HG03139 (cell line): ENCODE data around the gene TMEM126A.
"Not testable (repeated sequence)": the region's sequence is repeated elsewhere in the genome, so short reads cannot be mapped to it uniquely, and the experiment has no call there.

Experiments used
- ATAC-seq: cut with Tn5 transposase; IDR thresholded peaks from one replicate; pipeline ENCODE4 v1.9.1; 2021; ENCODE audit not compliant: unreplicated experiment

TMEM126A gene

GRCh38 chr11:85656777-85657176 is 9.0 kb downstream of the TMEM126A start:
- ATAC-seq = no peak

DNA sequence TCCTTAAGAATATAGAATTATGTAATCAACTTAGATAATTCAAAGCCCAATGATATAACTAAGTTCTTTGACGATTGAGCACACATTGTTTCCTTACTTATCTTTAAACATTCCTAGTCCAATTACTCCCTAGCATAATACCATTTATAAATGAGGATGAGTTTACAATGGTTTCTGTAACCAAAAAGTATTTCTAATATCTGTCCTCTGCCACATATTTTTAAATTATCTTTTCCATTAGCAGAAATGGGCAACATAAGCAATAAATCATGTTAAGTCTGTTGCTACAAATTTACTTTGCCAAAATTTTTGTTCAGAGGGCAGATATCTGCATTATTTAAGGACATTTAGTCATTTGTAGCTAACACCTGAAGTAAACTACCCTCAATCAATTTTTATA is 10.4 kb downstream of the TMEM126A start:
- no peak for ATAC-seq

DNA sequence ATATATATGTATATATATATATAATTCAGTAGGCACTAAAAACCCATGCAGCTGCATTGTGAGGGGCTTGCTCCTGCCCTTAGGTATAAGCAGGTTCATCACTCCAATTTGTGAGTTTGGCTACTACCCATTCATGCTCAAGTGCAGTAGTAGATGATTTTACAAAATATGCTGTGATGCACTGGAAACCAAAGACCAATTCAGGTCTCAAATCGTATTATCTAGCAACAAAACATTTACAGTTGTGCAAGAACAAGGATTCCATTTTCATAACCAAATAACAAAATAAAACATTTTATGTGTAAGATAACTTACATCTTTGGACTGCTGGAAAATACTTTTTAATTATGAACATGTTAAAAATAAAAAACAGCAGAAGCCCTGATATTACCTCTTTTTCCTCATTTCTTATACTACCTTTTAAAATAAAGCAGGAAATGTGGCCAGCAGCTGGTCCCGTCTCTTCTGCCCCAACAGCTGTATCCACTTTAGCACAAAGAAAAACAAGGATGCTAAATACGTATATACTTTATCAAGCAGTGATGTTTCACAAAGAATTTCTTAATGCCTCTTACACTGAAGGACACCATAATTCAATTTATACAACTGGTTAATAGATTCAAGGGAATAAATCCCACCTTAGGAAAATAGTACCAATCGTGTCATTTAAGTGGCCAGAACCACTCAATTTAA is 14.4 kb downstream of the TMEM126A start:
- no peak for ATAC-seq

DNA sequence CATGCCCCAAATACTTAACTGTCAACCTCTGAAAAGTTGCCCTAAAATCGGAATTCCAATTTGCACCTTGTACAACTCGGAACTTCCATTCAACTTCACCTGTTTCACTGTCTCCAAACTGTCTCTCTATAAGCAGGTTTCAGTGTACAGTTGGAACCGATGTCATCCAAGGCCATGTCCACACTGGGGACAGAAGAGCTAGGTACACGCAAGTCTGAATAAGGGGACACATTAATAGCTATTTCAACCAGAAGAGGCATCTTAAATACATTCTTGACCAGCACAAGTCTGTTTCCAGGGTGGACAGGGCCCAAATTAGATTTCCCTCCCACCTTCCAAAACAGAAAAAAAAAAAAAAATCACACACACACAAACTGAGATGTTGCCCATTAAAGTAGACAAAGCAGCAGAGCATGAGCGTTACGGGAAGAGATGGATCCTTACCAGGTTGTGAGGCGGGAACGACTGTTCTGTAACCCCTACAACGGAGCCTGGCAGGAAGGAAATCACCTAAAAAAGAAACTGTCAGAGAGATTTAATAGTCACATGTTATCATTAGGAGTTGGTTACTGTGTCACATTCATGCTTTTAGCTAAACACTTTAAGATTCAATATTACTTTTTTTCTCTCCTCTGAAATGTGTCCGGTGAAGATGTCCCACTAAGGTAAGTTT is 15.4 kb downstream of the TMEM126A start:
- no peak for ATAC-seq

DNA sequence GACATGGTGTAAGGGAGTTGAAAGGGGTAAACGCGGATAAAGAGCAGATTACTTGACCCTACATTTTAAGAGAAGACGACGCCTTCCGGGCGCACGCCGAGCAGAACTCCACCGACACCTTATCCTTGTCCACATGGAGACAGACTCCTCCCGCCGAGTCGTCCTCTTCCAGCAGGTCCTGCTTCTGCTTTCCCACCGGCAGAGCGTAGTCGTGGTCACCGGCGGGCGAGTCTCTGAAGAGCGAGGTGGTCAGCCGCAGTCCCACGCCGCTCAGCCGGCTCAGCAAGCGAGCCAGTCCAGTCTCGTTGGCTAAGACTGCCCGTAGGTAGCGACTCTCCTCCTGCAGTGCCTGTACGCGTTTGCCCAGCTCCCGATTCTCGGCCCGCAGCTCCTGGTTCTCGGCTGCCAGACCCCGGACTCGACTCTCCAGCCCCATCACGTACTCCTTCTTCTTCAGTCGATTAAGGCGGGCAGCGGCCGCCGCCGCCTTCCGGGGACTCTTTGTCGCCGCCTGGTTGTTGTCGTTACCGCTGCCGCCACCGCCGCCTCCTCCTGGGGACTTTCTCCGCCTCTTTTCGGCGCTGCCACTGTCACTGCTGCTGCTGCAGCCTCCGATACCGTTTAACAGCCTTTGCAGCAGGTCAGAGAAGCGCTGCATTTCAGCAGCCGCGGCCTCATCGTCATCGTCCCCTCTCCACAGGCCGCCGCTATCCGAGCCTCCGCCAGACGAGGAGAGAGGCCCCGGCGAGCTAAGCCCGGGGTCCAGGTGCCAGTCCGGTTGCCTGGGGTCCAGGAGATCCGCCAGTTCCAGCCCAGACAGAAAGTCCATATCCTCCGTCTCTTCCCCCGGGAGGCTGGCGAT is 16.2 kb downstream of the TMEM126A start:
- peak; percentile 61 for ATAC-seq

DNA sequence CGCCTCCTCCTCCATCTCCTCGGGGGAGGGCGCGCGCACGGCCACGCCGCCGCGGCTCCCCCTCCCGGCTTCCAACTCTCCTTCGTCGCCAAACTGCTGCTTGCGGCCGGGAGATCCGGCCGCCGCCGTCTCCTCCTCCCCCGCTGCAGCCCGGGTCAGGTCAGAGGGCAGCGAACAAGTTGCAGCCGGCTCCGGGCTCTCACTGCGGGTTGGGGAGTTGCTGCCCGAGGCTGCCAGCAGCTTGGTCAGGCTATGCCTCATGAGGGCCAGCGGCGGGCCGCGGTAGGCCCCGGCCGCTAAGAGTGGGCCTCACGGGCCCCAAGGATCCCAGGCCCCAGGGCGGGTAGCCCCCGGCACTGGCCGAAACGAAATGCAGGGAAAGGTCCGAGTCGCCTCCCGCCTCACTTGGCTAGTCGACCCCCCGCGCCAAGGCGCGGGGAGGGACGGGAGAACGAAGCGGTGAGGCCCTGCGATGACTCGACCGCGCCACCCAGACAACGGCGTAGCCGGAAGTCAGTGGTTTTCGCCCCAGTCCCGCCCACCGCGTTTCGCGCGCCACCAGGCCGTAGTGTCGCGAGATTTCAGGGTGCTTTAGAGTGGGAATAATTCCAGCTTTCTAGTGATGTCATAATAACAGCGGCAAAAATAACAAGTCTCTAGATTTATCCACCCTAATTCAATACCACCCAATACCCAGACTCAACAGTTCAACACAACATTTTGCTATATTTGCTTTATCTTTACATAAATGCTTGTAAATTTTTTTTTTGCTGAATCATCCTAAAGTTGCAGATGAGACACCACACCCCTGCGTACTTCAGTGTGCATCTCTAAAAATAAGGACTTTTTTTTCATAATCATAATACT is 17.1 kb downstream of the TMEM126A start, which contains the start of gene CREBZF:
Gene CREBZF (minus strand): TSS at position 515 of the 867 bp plus-strand sequence. CDS start 254 bp downstream, at position 261.
- ATAC-seq = peak; percentile 90

GRCh38 chr11:85665733-85666132 is 18.0 kb downstream of the TMEM126A start:
- ATAC-seq = no peak

GRCh38 chr11:85666687-85667086 is 18.9 kb downstream of the TMEM126A start:
- no peak for ATAC-seq

- ATAC-seq = no peak
Observed at GRCh38 chr11:85668157-85668556, 20.4 kb downstream of the TMEM126A start.

- not testable (repeated sequence) for ATAC-seq
Observed at GRCh38 chr11:85670949-85671663, 23.3 kb downstream of the TMEM126A start.

DNA sequence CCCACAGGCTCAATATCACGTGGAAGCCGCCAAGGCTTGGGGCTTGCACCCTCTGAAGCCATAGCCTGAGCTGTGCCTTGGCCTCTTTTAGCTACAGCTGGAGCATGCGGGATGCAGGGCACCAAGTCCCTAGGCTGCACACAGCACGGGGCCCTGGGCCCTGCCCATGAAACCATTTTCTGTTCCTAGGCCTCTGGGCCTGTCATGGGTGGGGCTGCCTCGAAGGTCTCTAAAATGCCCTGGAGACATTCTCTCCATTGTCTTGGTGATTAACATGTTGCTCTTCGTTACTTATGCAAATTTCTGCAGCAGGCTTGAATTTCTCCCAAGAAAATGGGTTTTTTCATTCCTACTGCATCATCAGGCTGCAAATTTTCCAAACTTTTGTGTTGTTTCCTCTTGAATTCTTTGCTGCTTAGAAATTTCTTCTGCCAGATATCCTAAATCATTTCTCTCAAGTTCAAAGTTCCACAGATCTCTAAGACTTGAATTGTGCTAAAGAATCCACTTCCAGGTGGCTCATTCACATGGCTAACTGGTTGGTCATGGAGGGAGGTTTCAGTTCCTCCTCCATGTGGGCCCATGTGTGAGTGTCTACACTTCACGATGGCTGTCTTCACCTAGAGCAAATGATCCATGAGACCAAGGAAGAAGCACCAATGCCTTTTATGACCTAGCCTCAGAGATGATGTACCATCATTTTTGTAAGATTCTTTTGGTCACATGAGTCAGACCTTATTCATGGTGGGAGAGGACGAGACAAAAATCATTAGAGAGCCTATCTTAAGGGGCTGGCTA is 24.5 kb downstream of the TMEM126A start:
- ATAC-seq = no peak

DNA sequence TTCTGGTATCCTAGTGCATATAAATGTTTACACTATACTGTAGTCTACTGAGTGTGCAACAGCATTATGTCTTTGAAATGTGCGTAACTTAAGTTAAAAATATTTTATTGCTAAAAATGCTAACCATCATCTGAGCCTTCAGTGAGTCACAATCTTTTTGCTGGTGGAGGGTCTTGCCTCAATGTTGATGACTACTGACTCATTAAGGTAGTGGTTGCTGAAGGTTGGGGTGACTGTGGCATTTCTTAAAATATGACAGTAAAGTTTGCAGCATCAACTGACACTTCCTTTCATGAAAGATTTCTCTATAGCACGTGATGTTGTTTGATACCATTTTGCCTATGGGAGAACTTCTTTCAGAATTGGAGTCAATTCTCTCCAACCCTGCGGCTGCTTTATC is 25.6 kb downstream of the TMEM126A start:
- no peak for ATAC-seq

GRCh38 chr11:85679576-85679975 is 31.8 kb downstream of the TMEM126A start:
- no peak for ATAC-seq

DNA sequence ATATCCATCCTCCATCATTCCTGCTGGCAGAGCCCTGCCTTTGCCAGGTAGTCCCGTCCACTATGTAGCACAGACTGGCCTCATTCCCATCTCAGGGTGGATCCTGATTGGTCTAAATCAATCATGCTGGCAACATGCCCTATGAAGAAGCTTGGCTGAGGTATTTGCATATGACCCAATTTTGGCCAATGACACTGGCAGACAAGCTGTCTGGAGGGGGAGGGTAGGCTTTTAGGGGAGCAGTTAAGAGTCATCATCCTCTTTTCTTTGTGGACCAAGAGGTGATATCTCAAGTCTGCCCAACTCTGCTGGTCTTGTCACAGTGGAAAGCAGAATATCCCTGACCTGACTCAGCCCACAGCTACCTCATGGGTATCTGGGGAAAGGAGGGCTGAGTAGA is 33.1 kb downstream of the TMEM126A start:
- ATAC-seq = no peak

GRCh38 chr11:85682330-85683305 is 34.9 kb downstream of the TMEM126A start:
- peak; percentile 85 for ATAC-seq

DNA sequence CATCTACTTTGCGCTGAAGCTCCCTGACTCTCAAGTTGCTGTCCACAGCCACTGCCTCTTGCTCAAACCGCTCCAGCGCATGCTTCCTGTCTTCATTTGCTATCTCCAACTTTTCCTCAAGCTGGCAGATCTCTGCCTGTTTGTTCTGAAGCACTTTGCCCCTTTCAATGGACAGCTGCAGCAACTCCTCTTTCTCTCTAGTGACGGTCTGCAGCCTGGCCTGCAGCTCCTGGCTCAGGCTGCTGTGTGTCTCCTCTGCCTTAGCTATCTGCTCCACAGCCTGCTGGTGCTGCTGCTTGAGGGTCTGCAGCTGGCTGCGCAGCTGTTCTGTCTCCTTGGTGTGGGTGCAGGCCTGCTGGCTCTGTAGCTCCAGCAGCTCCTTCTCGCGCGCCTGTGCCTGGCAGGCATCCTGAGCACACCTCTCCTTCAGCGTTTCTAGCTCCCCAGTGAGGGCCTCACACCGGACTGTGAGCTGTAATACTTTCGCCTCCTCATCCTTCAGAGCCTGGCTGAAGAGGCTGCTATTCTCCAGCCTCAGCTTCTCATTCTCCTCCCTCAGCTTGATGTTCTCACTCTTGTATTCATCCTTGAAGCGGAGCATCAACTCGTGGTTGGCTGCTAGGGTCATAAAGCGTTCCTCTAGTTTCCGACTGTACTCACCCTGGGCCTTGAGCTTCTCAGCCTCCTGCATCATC is 37.5 kb downstream of the TMEM126A start:
- ATAC-seq = no peak

DNA sequence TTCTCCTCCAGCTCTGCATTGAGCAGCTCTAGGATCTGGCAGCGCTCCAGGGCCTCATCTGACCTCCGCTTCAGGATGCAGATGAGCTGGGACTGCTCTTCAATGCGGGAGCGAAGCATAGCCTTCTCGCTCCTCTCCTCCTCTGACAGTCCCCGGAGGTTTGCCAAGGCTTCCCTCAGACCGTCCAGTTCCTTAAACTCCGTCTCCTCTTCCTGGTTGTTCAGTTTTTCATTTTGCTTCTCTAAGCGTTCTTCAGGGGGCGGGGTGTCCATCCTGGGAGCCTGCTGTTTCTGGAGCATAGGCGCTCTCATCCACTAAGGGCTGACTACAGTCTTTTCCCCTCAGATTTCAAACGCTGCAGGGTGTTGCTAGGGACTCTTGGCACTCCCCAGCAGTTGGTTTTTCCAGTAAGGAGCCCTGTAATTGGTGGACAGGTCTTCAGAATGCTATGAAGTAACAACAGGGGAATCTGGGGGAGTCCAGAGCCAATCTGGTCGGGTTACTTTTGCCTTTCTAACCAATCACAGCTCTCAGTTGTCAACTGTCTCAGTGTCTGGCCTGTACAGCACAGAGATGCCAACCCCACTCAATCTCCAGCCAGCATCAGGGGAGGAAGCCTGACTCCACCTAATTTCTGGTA is 38.2 kb downstream of the TMEM126A start, which contains the start of gene CCDC89:
Gene CCDC89 (minus strand): TSS at position 376 of the 640 bp plus-strand sequence. CDS start 65 bp downstream, at position 311.
- ATAC-seq = no peak
